IPS DF 6.9 (cell line): ENCODE data around the gene MAN2A2.

ENCODE experiments used
- DNase-seq: peaks from one replicate; pipeline ENCODE4 v3.0.0-alpha.2; 2013; ENCODE audit warnings: low read depth, low spot score
- H3K27ac ChIP-seq: one replicate; pipeline ENCODE4 v1.5.1; 2013; ENCODE audit warnings: low read length, control low read depth
- H3K27me3 ChIP-seq: 2 replicates; pipeline ENCODE4 v1.6.1; 2013; ENCODE audit warnings: mild to moderate bottlenecking, low read length; ENCODE audit not compliant: control insufficient read depth, insufficient read depth
- H3K36me3 ChIP-seq: 2 replicates; pipeline ENCODE4 v1.6.1; 2013; ENCODE audit warnings: low read length; ENCODE audit not compliant: control insufficient read depth, insufficient read depth
- H3K4me1 ChIP-seq: 2 replicates; pipeline ENCODE4 v1.6.1; 2013; ENCODE audit warnings: low read length; ENCODE audit not compliant: control insufficient read depth, insufficient read depth
- H3K4me3 ChIP-seq: 2 replicates; pipeline ENCODE4 v1.5.1; 2013; ENCODE audit warnings: mild to moderate bottlenecking, low read length
- H3K9me3 ChIP-seq: 2 replicates; pipeline ENCODE4 v1.6.1; 2013; ENCODE audit warnings: low read length, inconsistent platforms; ENCODE audit not compliant: control insufficient read depth, insufficient read depth
- WGBS: extraction: QIAGEN DNeasy Blood & Tissue Kit; methylation state at CpG from one replicate; pipeline ENCODE4 v1.1.7; 2013; ENCODE audit warnings: mixed read lengths, missing lambda C conversion rate; ENCODE audit not compliant: insufficient read length, insufficient coverage; 5-methylcytosine and 5-hydroxymethylcytosine counted together

Gene MAN2A2

DNA sequence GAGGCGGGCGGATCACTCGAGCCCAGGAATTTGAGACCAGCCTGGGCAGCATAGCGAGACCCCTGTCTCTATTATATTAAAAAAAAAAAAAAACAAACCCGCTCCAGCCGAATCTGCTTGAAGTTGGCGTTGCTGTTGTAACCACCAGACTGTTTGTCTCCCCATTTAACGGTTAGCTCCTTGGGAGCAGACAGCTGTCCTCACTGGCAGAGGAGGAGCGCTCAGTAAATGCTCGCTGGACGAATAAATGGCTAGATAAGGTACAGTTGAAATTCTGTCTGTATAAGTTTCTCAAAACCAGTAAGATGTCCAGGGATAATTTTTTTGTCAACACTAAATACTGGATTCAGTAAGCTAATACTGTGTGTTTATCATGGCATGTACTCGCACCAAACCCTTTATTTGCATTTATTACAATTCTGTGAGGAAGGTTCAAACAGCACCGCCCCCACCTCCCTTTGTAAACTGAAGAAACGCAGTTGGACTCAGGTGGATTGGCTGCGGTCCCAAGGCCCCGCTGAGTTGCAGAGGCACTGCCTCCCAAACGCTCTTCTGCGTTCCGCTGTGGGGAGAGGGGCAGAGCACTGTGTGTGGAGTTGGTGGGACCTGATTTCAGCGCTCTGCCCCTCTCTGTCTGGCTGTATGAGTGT, 52.6 kb downstream of the MAN2A2 start:
- no peaks in the 10 kb centered on the region for H3K9me3 ChIP-seq
- no peak for DNase-seq
- peaks cover 12% of the 10 kb centered on the region for H3K36me3 ChIP-seq
- H3K27ac ChIP-seq, result no peak overlapping the region
- H3K4me1 ChIP-seq, result peaks cover 6% of the 10 kb centered on the region
- H3K27me3 ChIP-seq, result no peaks in the 10 kb centered on the region
- H3K4me3 ChIP-seq, result no peak overlapping the region; the same call in 1 of the 2 replicates
- WGBS, result no CpG with 5 or more reads among the region's 20 CpGs

DNA sequence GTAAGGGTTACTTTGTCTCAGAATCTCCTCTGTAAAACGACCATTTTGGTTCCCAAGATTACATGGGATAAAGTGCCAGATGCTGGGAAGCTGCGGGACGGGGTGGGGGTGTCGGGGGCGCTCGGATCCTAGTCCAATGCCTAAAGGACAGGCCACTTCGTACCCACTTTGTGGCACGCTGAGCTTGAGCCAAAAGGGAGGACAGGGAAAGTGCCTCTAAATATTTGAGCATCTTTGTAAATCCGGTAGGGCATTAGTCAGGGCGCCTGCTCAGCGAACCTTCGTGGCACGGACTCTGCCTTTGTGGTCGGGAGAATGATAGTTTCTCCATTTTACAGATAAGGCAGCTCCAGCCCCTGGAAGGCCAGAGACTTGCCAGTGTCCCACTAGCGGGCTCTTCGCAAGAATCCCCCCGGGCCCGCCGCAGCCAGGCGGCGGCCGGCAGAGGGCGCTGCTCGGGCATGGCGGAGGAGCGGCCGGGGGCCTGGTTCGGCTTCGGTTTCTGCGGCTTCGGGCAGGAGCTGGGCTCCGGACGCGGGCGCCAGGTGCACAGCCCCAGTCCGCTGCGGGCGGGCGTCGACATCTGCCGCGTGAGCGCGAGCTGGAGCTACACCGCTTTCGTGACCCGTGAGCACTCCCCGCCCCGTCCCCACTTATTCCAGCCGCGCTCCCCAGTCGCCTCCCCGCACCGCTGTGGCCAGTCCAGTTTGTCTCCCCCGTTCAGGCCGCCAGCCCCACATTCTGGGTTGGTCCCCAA, 53.4 kb downstream of the MAN2A2 start:
- Histone ChIP-seq H3K4me1 (peaks cover 6% of the 10 kb centered on the region), H3K27ac (no peak overlapping the region), H3K36me3 (peaks cover 12% of the 10 kb centered on the region), H3K4me3 (peak overlapping the region; percentile 69), H3K9me3 (no peaks in the 10 kb centered on the region), H3K27me3 (no peaks in the 10 kb centered on the region)
- no CpG with 5 or more reads among the region's 56 CpGs for WGBS
- no peak for DNase-seq

DNA sequence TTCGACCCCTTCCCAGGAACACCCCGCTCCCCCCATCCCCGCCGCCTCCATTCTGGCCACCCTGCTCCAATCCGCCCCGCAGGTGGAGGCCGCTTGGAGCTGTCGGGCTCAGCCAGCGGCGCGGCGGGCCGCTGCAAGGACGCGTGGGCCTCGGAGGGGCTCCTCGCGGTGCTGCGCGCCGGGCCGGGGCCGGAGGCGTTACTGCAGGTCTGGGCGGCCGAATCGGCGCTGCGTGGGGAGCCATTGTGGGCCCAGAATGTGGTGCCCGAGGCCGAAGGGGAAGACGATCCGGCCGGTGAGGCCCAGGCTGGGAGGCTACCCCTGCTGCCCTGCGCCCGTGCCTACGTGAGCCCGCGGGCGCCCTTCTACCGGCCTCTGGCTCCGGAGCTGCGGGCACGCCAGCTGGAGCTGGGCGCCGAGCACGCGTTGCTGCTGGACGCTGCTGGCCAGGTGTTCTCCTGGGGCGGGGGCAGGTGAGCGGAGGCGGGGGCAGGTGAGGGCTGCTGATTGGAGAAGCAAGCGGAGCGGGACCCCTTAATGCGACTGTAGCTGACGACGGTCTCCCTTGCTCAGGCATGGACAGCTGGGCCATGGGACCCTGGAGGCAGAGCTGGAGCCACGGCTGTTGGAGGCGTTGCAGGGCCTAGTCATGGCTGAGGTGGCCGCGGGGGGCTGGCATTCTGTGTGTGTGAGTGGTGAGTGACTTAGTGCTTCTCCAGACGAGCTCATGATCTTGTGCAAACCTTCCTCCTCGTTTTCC, 54.1 kb downstream of the MAN2A2 start:
- Histone ChIP-seq H3K9me3 (no peaks in the 10 kb centered on the region), H3K27ac (no peak overlapping the region), H3K36me3 (peaks cover 12% of the 10 kb centered on the region), H3K4me1 (peaks cover 6% of the 10 kb centered on the region), H3K27me3 (no peaks in the 10 kb centered on the region), H3K4me3 (peak overlapping the region; percentile 69; the same call in 1 of the 2 replicates)
- no peak for DNase-seq
- WGBS, result no CpG with 5 or more reads among the region's 63 CpGs

DNA sequence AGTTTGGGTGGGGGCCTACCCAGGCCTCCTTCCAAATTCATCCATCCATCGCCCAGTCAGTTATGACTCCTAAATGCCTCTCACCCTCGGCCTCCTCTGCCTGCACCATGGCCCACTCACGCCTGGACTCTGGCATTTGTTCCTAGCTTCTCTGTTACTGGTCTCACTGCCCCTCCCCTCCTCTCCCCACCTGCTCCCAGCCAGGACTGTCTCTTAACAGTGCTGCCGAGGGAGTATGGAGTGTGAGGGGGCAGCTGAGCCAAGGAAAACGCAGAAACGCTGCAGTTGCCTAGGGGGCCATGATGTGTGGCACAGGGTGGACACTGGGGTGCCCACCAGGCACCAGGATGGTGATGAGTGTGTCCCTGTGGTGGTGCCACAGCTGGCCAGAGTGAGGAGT, 54.7 kb downstream of the MAN2A2 start:
- Histone ChIP-seq H3K36me3 (peaks cover 11% of the 10 kb centered on the region), H3K27me3 (no peaks in the 10 kb centered on the region), H3K4me1 (peaks cover 6% of the 10 kb centered on the region), H3K9me3 (no peaks in the 10 kb centered on the region), H3K27ac (no peak overlapping the region), H3K4me3 (no peak overlapping the region)
- no peak for DNase-seq
- no CpG with 5 or more reads among the region's 6 CpGs for WGBS

DNA sequence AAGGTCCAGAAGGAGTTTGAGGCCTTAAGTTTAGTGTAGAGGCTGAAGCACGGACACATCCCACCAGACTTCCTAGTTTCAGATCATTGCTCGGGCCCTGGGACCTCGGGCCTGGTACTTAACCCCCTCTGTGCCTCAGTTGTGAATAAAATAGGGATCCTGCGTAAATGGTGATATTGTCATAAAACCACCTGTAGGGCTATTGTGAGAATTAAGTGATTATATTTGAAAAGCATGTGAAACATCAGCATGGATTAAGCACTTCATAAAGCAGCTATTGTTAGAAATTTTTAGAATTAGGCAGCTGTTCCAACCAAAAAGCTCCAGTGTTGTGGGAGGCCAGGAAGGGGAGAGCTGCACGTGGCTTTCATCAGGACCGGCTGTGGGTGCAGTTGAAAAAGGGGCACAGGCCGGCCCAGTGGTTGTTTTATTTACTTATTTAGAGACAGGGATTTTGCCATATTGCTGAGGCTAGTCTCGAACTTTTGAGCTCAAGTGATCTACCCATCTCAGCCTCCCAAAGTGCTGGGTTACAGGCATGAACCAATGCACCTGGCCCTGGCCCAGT, 56.0 kb downstream of the MAN2A2 start:
- no peaks in the 10 kb centered on the region for H3K9me3 ChIP-seq
- DNase-seq, result no peak
- H3K27me3 ChIP-seq, result no peaks in the 10 kb centered on the region
- WGBS, result no CpG with 5 or more reads among the region's 8 CpGs
- no peak overlapping the region for H3K4me3 ChIP-seq
- no peak overlapping the region for H3K27ac ChIP-seq
- peaks cover 4% of the 10 kb centered on the region; the same call in 1 of the 2 replicates for H3K36me3 ChIP-seq
- peaks cover 6% of the 10 kb centered on the region for H3K4me1 ChIP-seq

DNA sequence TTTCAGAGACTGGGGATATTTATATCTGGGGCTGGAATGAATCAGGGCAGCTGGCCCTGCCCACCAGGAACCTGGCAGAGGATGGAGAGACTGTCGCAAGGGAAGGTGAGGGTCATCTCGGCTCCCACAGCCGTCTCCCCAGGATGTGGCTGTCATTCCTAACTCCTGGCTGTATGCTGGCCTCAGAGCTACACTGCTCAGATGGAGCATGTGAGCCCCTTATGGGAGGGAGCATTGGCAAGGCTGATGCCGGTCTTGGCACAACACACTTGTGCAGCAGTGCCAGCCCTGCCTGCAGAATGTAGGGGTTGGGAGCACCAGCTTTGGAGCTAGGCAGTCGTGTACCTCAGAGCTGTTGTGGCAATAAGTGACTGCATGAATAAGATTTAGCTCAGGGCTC, 56.8 kb downstream of the MAN2A2 start:
- no CpG with 5 or more reads among the region's 5 CpGs for WGBS
- H3K9me3 ChIP-seq, result no peaks in the 10 kb centered on the region
- peaks cover 4% of the 10 kb centered on the region; the same call in 1 of the 2 replicates for H3K36me3 ChIP-seq
- H3K4me1 ChIP-seq, result peaks cover 6% of the 10 kb centered on the region
- H3K27me3 ChIP-seq, result no peaks in the 10 kb centered on the region
- no peak overlapping the region for H3K27ac ChIP-seq
- DNase-seq, result no peak
- H3K4me3 ChIP-seq, result no peak overlapping the region

DNA sequence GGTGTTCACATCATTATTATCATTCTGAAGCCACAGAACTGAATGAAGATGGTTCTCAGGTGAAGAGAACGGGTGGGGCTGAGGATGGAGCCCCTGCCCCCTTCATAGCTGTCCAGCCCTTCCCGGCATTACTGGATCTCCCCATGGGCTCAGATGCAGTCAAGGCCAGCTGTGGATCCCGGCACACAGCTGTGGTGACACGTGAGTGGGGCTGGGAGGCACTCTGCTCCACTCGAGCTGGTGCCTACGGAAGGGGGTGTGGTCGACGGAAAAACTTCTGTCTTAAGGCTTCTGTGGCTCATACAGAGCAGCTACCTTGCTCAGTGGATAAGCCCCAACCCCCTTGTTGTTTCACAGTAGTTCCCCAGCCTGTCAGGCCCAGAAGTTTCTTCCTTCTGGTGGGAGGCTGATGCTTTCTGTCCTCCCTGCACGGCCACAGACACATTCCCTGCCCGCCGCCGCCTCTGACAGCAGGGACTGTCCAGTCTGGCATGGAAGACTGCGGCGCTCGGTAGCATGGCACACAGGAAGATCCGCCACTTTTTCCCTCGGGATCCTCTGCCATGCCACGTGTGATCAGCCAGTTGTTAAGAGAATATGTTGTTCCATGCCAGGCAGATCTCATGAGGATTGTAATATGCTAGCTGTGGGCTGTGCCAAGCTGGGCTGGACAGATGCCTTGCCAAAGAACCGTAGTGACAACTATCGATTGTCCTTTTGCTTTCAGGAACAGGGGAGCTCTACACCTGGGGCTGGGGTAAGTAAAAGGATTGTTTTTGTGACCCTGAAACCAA, 57.4 kb downstream of the MAN2A2 start:
- Histone ChIP-seq H3K27ac (no peak overlapping the region), H3K9me3 (no peaks in the 10 kb centered on the region), H3K36me3 (peaks cover 4% of the 10 kb centered on the region; the same call in 1 of the 2 replicates), H3K4me1 (peaks cover 6% of the 10 kb centered on the region), H3K4me3 (no peak overlapping the region), H3K27me3 (no peaks in the 10 kb centered on the region)
- WGBS, result no CpG with 5 or more reads among the region's 20 CpGs
- DNase-seq, result no peak

DNA sequence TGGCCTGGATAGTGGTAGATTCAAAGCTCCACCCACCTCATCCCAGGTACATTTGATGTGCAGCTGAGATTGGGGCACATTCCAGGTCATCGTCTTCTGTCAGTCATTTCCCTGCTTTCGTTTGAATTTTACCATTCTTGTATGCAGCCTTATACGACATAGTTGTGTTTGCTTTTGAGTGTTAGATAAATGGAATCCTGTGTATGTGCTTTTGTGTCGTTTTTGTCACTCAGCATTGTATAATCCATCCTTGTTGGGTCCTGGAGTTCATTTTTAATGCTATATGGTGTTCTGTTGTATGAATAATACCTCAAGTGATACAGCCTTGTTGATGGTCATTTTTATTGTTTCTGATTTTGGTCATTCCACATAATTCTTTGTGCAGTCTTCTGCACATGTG, 58.9 kb downstream of the MAN2A2 start:
- peaks cover 4% of the 10 kb centered on the region for H3K4me1 ChIP-seq
- H3K27me3 ChIP-seq, result no peaks in the 10 kb centered on the region
- H3K9me3 ChIP-seq, result no peaks in the 10 kb centered on the region
- no peak for DNase-seq
- H3K27ac ChIP-seq, result no peak overlapping the region
- no CpG with 5 or more reads among the region's 4 CpGs for WGBS
- H3K36me3 ChIP-seq, result peaks cover 11% of the 10 kb centered on the region
- no peak overlapping the region for H3K4me3 ChIP-seq

DNA sequence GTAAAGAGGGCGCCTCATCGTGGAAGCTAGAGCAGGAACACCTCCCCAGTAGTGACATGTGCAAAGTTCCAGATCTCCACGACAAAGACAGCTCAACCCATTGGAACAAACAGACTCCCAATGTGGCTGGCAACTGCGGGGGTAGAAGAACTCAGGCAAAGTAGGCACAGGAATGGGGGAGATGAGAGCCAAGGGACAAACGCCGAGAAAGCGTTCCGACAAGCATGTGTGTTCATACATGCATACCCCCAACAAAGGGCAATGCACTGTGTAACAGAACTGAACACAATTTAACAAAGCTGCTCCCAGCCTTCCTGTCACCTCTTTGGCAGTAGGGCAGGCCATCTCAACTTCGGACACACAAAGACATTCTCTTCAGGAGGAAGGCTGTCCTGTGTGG, 63.2 kb downstream of the MAN2A2 start:
- no peak overlapping the region for H3K4me3 ChIP-seq
- no peaks in the 10 kb centered on the region for H3K4me1 ChIP-seq
- WGBS, result no CpG with 5 or more reads among the region's 9 CpGs
- no peak overlapping the region for H3K27ac ChIP-seq
- H3K27me3 ChIP-seq, result no peaks in the 10 kb centered on the region
- no peak for DNase-seq
- H3K9me3 ChIP-seq, result no peaks in the 10 kb centered on the region
- H3K36me3 ChIP-seq, result peaks cover 39% of the 10 kb centered on the region

DNA sequence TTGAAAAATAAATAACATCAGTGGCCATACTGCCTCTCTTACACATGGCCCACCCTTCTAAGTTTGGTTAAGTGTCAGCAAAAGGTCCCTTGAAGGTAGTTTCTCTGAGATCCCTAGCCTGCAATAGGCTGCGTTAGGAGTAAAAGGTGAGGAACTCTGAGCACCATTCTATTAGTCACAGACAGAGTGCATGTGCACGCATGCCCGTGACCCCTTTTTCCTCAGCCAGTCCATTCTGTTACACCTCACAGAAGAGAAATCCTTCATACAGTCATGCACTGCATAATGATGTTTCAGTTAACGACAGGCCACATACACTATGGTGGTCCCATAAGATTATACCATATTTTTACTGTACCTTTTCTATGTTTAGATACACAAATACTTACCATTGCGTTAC, 64.1 kb downstream of the MAN2A2 start:
- DNase-seq, result no peak
- no peak overlapping the region for H3K27ac ChIP-seq
- H3K4me3 ChIP-seq, result no peak overlapping the region
- no peaks in the 10 kb centered on the region for H3K4me1 ChIP-seq
- no CpG with 5 or more reads among the region's 5 CpGs for WGBS
- no peaks in the 10 kb centered on the region for H3K27me3 ChIP-seq
- no peaks in the 10 kb centered on the region for H3K9me3 ChIP-seq
- H3K36me3 ChIP-seq, result peaks cover 39% of the 10 kb centered on the region
